Keratinocyte (primary cell): Measurements from ENCODE around the gene MLPH.

Experiments used
- EZH2 ChIP-seq: IDR thresholded peaks from one replicate; pipeline ENCODE4 v1.6.1; 2012; ENCODE audit warnings: inconsistent platforms, mild to moderate bottlenecking, low read length, moderate library complexity
- TF ChIP-seq, protein P1 (sequence below), 3 experiments: IDR thresholded peaks in 1 of 3; conservative IDR thresholded peaks in 1 of 3; optimal IDR thresholded peaks in 1 of 3; 2 replicates in 2 of 3; 3 replicates in 1 of 3; pipeline versions ENCODE3 to v1.5.1; 2011; ENCODE audit warnings: low read length in 3 of 3, mild to moderate bottlenecking in 3 of 3, moderate library complexity in 2 of 3, control low read depth in 1 of 3, inconsistent platforms in 1 of 3; ENCODE audit not compliant: insufficient read depth in 2 of 3; ENCODE audit errors: extremely low read depth in 1 of 3

DNA sequence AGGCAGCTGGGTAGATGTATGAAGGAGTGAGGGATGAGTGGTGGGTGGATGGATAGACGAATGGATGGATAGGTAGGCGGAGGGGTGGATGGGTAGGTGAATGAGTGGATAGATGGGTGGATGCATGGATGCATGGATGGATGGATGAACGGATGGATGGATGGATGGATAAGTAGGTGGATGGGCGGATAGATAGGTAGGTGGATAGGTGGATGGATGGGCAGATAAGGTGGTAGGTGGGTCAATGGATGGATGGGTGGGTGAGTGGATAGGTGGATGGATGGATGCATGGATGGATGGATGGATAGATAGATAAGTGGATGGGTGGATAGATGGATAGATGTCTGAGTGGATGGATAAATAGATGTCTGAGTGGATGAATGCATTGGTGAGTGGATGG is 30.1 kb downstream of the MLPH start:
- no peak for TF ChIP-seq EZH2
- TF ChIP-seq, protein P1, sequence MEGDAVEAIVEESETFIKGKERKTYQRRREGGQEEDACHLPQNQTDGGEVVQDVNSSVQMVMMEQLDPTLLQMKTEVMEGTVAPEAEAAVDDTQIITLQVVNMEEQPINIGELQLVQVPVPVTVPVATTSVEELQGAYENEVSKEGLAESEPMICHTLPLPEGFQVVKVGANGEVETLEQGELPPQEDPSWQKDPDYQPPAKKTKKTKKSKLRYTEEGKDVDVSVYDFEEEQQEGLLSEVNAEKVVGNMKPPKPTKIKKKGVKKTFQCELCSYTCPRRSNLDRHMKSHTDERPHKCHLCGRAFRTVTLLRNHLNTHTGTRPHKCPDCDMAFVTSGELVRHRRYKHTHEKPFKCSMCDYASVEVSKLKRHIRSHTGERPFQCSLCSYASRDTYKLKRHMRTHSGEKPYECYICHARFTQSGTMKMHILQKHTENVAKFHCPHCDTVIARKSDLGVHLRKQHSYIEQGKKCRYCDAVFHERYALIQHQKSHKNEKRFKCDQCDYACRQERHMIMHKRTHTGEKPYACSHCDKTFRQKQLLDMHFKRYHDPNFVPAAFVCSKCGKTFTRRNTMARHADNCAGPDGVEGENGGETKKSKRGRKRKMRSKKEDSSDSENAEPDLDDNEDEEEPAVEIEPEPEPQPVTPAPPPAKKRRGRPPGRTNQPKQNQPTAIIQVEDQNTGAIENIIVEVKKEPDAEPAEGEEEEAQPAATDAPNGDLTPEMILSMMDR (optimal IDR thresholded peaks at IDR 0.05 in 1 of 3, IDR thresholded peaks at IDR 0.05 in 1 of 3, conservative IDR thresholded peaks at IDR 0.05 in 1 of 3; ENCODE audit: extremely low read depth in 1 of 3, insufficient read depth in 2 of 3, low read length in 3 of 3): no peak
